DND-41 (cell line): ENCODE data around the gene PRICKLE2.

Experiments
- EZH2 ChIP-seq: IDR thresholded peaks from 3 replicates; pipeline ENCODE4 v1.6.1; 2012; ENCODE audit warnings: borderline replicate concordance, low read depth, mild to moderate bottlenecking, moderate library complexity, low read length, inconsistent platforms; ENCODE audit not compliant: severe bottlenecking
- TF ChIP-seq, protein P1 (sequence below): IDR thresholded peaks from 2 replicates; pipeline ENCODE4 v1.5.1; 2012; ENCODE audit warnings: borderline replicate concordance, low read length, moderate library complexity, mild to moderate bottlenecking; ENCODE audit not compliant: poor library complexity, severe bottlenecking; ENCODE audit errors: extremely low read depth

GRCh38 chr3:64046996-64047594, 178.2 kb downstream of the PRICKLE2 start:
- no peak for TF ChIP-seq EZH2
- TF ChIP-seq, protein P1, sequence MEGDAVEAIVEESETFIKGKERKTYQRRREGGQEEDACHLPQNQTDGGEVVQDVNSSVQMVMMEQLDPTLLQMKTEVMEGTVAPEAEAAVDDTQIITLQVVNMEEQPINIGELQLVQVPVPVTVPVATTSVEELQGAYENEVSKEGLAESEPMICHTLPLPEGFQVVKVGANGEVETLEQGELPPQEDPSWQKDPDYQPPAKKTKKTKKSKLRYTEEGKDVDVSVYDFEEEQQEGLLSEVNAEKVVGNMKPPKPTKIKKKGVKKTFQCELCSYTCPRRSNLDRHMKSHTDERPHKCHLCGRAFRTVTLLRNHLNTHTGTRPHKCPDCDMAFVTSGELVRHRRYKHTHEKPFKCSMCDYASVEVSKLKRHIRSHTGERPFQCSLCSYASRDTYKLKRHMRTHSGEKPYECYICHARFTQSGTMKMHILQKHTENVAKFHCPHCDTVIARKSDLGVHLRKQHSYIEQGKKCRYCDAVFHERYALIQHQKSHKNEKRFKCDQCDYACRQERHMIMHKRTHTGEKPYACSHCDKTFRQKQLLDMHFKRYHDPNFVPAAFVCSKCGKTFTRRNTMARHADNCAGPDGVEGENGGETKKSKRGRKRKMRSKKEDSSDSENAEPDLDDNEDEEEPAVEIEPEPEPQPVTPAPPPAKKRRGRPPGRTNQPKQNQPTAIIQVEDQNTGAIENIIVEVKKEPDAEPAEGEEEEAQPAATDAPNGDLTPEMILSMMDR: no peak
